ENCODE data around the gene PARVG.

The PARVG gene

DNA sequence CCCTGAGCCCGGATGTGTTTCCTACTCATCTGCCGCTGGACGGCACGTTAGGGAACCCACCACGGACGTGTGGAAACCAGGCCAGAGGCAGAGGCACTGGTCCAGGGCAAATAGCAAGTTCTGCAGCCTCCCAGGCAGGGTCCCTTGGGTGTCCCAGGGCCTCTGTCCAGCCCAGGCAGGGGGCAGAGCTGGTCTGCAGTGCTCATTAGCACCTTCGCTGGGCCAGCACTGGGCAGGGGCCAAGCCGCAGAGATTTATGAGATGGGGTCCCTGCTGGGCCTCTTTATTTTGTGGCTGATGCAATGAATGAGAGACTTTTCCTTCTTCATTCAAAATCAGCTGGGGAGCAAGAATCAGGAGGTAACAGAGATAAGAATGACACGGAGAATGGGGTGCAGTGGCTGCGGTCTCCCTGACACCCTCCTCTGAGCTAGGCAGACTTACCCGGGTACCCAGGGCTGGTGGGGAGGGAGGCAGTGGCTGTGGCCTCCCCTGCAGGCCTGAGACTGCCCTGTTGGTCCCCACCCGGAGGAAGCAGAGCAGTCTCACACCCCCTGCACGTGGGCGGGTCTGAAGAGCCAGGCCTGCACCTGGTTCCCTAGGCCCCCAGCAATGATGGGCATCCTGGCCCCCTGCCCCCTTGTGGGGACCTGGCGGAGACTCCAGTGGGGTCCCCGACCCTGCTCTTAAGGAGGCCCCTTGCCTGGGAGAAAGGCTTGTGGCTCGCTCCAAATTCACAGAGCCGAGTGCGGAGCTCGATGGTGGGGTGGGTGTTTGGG is 14.0 kb upstream of the PARVG start:
- Histone ChIP-seq H2BK5ac (ENCODE audit: low read depth, low read length, poor library complexity, severe bottlenecking) (no peak overlapping the region), H3K14ac (ENCODE audit: low read length in 2 of 2) (no peak overlapping the region)
- WGBS = 91% methylated on average over 20 of the region's 20 CpGs

GRCh38 chr22:44167501-44167900 is 13.2 kb upstream of the PARVG start:
- H3K4me1 ChIP-seq (ENCODE audit: control insufficient read depth, insufficient read depth, low read depth, low read length) = peaks cover 9% of the 10 kb centered on the region
- no peak overlapping the region for H2AK5ac ChIP-seq (ENCODE audit: low read length, severe bottlenecking)
- H3K4me3 ChIP-seq (ENCODE audit: insufficient read depth in 1 of 2, low read depth in 1 of 2, low read length in 2 of 2) = no peak overlapping the region
- H2BK15ac ChIP-seq (ENCODE audit: low read depth, poor library complexity, severe bottlenecking) = no peak overlapping the region
- H3K14ac ChIP-seq (ENCODE audit: low read length in 2 of 2) = no peak overlapping the region
- H2BK12ac ChIP-seq (ENCODE audit: low read length in 2 of 2) = no peak overlapping the region
- H3K79me1 ChIP-seq (replicated peaks; ENCODE audit: low read length, poor library complexity, severe bottlenecking) = no peaks in the 10 kb centered on the region
- peaks cover 0 to 2% of the 10 kb centered on the region in 2 experiments for H3K36me3 ChIP-seq (ENCODE audit: control insufficient read depth in 1 of 2, insufficient read depth in 2 of 2, low read depth in 1 of 2, low read length in 2 of 2)
- no peak overlapping the region for H3K9ac ChIP-seq (ENCODE audit: low read length)
- H3K9me3 ChIP-seq (ENCODE audit: control insufficient read depth, low read length) = no peaks in the 10 kb centered on the region
- H4K8ac ChIP-seq (ENCODE audit: low read length) = no peak overlapping the region
- no peak overlapping the region for H3K23ac ChIP-seq (ENCODE audit: low read length in 2 of 2)
- H3K4ac ChIP-seq (ENCODE audit: low read depth in 1 of 2, low read length in 2 of 2) = no peak overlapping the region
- no peak overlapping the region for H3K4me2 ChIP-seq (ENCODE audit: low read length, poor library complexity, severe bottlenecking)
- no peak overlapping the region for H4K91ac ChIP-seq (ENCODE audit: low read length)
- no peak overlapping the region for H3K27ac ChIP-seq (ENCODE audit: low read length, poor library complexity, severe bottlenecking)
- no peak overlapping the region for H2BK120ac ChIP-seq (ENCODE audit: low read depth, low read length)
- no peak overlapping the region for H2AFZ ChIP-seq (ENCODE audit: low read depth, low read length)
- DNase-seq = no peak
- no peak overlapping the region for H3K18ac ChIP-seq (ENCODE audit: low read depth in 1 of 2, low read length in 2 of 2)
- no peaks in the 10 kb centered on the region for H3K27me3 ChIP-seq (ENCODE audit: control insufficient read depth in 1 of 2, insufficient read depth in 1 of 2, low read length in 2 of 2)
- 72% methylated on average over 7 of the region's 12 CpGs for WGBS
- H2BK5ac ChIP-seq (ENCODE audit: low read depth, low read length, poor library complexity, severe bottlenecking) = no peak overlapping the region

More for the DNA sequence above, 14.0 kb upstream of the PARVG start:
- no peak overlapping the region for H3K4me3 ChIP-seq (ENCODE audit: insufficient read depth in 1 of 2, low read depth in 1 of 2, low read length in 2 of 2)
- no peak overlapping the region for H2BK120ac ChIP-seq (ENCODE audit: low read depth, low read length)
- H3K4me2 ChIP-seq (ENCODE audit: low read length, poor library complexity, severe bottlenecking) = no peak overlapping the region
- H3K4ac ChIP-seq (ENCODE audit: low read depth in 1 of 2, low read length in 2 of 2) = no peak overlapping the region
- H3K9ac ChIP-seq (ENCODE audit: low read length) = no peak overlapping the region
- H2BK12ac ChIP-seq (ENCODE audit: low read length in 2 of 2) = no peak overlapping the region
- no peak overlapping the region for H2AK5ac ChIP-seq (ENCODE audit: low read length, severe bottlenecking)
- no peaks in the 10 kb centered on the region for H3K79me1 ChIP-seq (replicated peaks; ENCODE audit: low read length, poor library complexity, severe bottlenecking)
- DNase-seq = no peak
- peaks cover 0 to 2% of the 10 kb centered on the region in 2 experiments for H3K36me3 ChIP-seq (ENCODE audit: control insufficient read depth in 1 of 2, insufficient read depth in 2 of 2, low read depth in 1 of 2, low read length in 2 of 2)
- no peaks in the 10 kb centered on the region for H3K27me3 ChIP-seq (ENCODE audit: control insufficient read depth in 1 of 2, insufficient read depth in 1 of 2, low read length in 2 of 2)
- no peak overlapping the region for H3K18ac ChIP-seq (ENCODE audit: low read depth in 1 of 2, low read length in 2 of 2)
- no peak overlapping the region for H3K23ac ChIP-seq (ENCODE audit: low read length in 2 of 2)
- H4K91ac ChIP-seq (ENCODE audit: low read length) = no peak overlapping the region
- no peak overlapping the region for H2AFZ ChIP-seq (ENCODE audit: low read depth, low read length)
- H4K8ac ChIP-seq (ENCODE audit: low read length) = no peak overlapping the region
- no peaks in the 10 kb centered on the region for H3K9me3 ChIP-seq (ENCODE audit: control insufficient read depth, low read length)
- H2BK15ac ChIP-seq (ENCODE audit: low read depth, poor library complexity, severe bottlenecking) = no peak overlapping the region
- peaks cover 7% of the 10 kb centered on the region for H3K4me1 ChIP-seq (ENCODE audit: control insufficient read depth, insufficient read depth, low read depth, low read length)
- no peak overlapping the region for H3K27ac ChIP-seq (ENCODE audit: low read length, poor library complexity, severe bottlenecking)

DNA sequence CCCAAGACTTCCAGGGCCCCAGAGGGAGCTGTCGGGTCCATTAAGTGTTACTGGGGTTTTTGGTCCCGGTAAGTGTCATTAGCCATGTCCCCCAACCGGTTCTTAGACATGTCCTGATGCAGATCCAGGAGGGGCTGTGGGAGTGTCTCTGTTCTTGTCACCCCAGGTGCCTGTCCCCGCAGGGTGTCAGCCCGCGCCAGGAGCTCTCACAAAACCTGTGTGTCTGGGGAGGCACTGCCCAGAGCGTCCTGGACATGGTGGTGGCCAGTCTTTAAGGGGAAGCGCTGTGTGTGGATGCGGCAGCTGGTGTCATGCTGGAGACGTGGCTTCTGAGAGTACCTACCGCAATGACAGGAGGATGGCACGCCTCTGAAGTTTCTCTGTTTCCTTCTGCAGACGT is 12.5 kb upstream of the PARVG start:
- no peak for DNase-seq
- H2BK12ac ChIP-seq (ENCODE audit: low read length in 2 of 2) = no peak overlapping the region
- no peaks in the 10 kb centered on the region for H3K79me1 ChIP-seq (replicated peaks; ENCODE audit: low read length, poor library complexity, severe bottlenecking)
- no peak overlapping the region for H3K14ac ChIP-seq (ENCODE audit: low read length in 2 of 2)
- H2BK120ac ChIP-seq (ENCODE audit: low read depth, low read length) = no peak overlapping the region
- no peak overlapping the region for H4K91ac ChIP-seq (ENCODE audit: low read length)
- no peak overlapping the region for H4K8ac ChIP-seq (ENCODE audit: low read length)
- no peak overlapping the region for H3K18ac ChIP-seq (ENCODE audit: low read depth in 1 of 2, low read length in 2 of 2)
- H3K23ac ChIP-seq (ENCODE audit: low read length in 2 of 2) = no peak overlapping the region
- H3K4ac ChIP-seq (ENCODE audit: low read depth in 1 of 2, low read length in 2 of 2) = no peak overlapping the region
- H3K9me3 ChIP-seq (ENCODE audit: control insufficient read depth, low read length) = no peaks in the 10 kb centered on the region
- H2BK15ac ChIP-seq (ENCODE audit: low read depth, poor library complexity, severe bottlenecking) = no peak overlapping the region
- WGBS = 97% methylated on average over 12 of the region's 13 CpGs
- H2AFZ ChIP-seq (ENCODE audit: low read depth, low read length) = no peak overlapping the region
- H2BK5ac ChIP-seq (ENCODE audit: low read depth, low read length, poor library complexity, severe bottlenecking) = no peak overlapping the region
- no peak overlapping the region for H3K4me2 ChIP-seq (ENCODE audit: low read length, poor library complexity, severe bottlenecking)
- H2AK5ac ChIP-seq (ENCODE audit: low read length, severe bottlenecking) = no peak overlapping the region
- H3K4me3 ChIP-seq (ENCODE audit: insufficient read depth in 1 of 2, low read depth in 1 of 2, low read length in 2 of 2) = no peak overlapping the region
- H3K27me3 ChIP-seq (ENCODE audit: control insufficient read depth in 1 of 2, insufficient read depth in 1 of 2, low read length in 2 of 2) = peaks cover 0 to 2% of the 10 kb centered on the region in 2 experiments
- H3K27ac ChIP-seq (ENCODE audit: low read length, poor library complexity, severe bottlenecking) = no peak overlapping the region
- peaks cover 9% of the 10 kb centered on the region for H3K4me1 ChIP-seq (ENCODE audit: control insufficient read depth, insufficient read depth, low read depth, low read length)
- H3K36me3 ChIP-seq (ENCODE audit: control insufficient read depth in 1 of 2, insufficient read depth in 2 of 2, low read depth in 1 of 2, low read length in 2 of 2) = peaks cover 0 to 2% of the 10 kb centered on the region in 2 experiments
- H3K9ac ChIP-seq (ENCODE audit: low read length) = no peak overlapping the region

- no peaks in the 10 kb centered on the region for H3K79me1 ChIP-seq (replicated peaks; ENCODE audit: low read length, poor library complexity, severe bottlenecking)
- no peak overlapping the region for H3K4ac ChIP-seq (ENCODE audit: low read depth in 1 of 2, low read length in 2 of 2)
- no peak for DNase-seq
- H2BK15ac ChIP-seq (ENCODE audit: low read depth, poor library complexity, severe bottlenecking) = no peak overlapping the region
- H3K23ac ChIP-seq (ENCODE audit: low read length in 2 of 2) = no peak overlapping the region
- H2AFZ ChIP-seq (ENCODE audit: low read depth, low read length) = no peak overlapping the region
- no peak overlapping the region for H4K8ac ChIP-seq (ENCODE audit: low read length)
- no peak overlapping the region for H2BK12ac ChIP-seq (ENCODE audit: low read length in 2 of 2)
- no peak overlapping the region for H3K14ac ChIP-seq (ENCODE audit: low read length in 2 of 2)
- peaks cover 11% of the 10 kb centered on the region for H3K4me1 ChIP-seq (ENCODE audit: control insufficient read depth, insufficient read depth, low read depth, low read length)
- 85% methylated on average over 10 of the region's 11 CpGs for WGBS
- H3K27me3 ChIP-seq (ENCODE audit: control insufficient read depth in 1 of 2, insufficient read depth in 1 of 2, low read length in 2 of 2) = peaks cover 4 to 16% of the 10 kb centered on the region in 2 experiments
- no peak overlapping the region for H2BK5ac ChIP-seq (ENCODE audit: low read depth, low read length, poor library complexity, severe bottlenecking)
- H3K4me3 ChIP-seq (ENCODE audit: insufficient read depth in 1 of 2, low read depth in 1 of 2, low read length in 2 of 2) = no peak overlapping the region
- H3K36me3 ChIP-seq (ENCODE audit: control insufficient read depth in 1 of 2, insufficient read depth in 2 of 2, low read depth in 1 of 2, low read length in 2 of 2) = peaks cover 0 to 2% of the 10 kb centered on the region in 2 experiments
- H2BK120ac ChIP-seq (ENCODE audit: low read depth, low read length) = no peak overlapping the region
- no peak overlapping the region for H3K27ac ChIP-seq (ENCODE audit: low read length, poor library complexity, severe bottlenecking)
- no peaks in the 10 kb centered on the region for H3K9me3 ChIP-seq (ENCODE audit: control insufficient read depth, low read length)
- no peak overlapping the region for H3K9ac ChIP-seq (ENCODE audit: low read length)
- no peak overlapping the region for H4K91ac ChIP-seq (ENCODE audit: low read length)
- H2AK5ac ChIP-seq (ENCODE audit: low read length, severe bottlenecking) = no peak overlapping the region
- no peak overlapping the region for H3K18ac ChIP-seq (ENCODE audit: low read depth in 1 of 2, low read length in 2 of 2)
- no peak overlapping the region for H3K4me2 ChIP-seq (ENCODE audit: low read length, poor library complexity, severe bottlenecking)
These were observed 10.3 kb upstream of the PARVG start for GRCh38 chr22:44170470-44170869.
